Choroid plexus epithelial cell (primary cell): ENCODE results near the gene PHLDA2.

Experiments
- DNase-seq: peaks from one replicate; pipeline ENCODE4 v3.0.0-alpha.2; 2010; ENCODE audit warnings: low read depth
- H3K4me3 ChIP-seq: 2 replicates; pipeline ENCODE4 v1.5.1; 2011; ENCODE audit warnings: low read depth, mild to moderate bottlenecking, control low read depth, low read length, moderate library complexity
- TF ChIP-seq, protein P1 (sequence below): conservative IDR thresholded peaks from 2 replicates; pipeline ENCODE4 v1.5.1; 2011; ENCODE audit warnings: low read depth, mild to moderate bottlenecking, control low read depth, inconsistent platforms, low read length, moderate library complexity

Gene PHLDA2

DNA sequence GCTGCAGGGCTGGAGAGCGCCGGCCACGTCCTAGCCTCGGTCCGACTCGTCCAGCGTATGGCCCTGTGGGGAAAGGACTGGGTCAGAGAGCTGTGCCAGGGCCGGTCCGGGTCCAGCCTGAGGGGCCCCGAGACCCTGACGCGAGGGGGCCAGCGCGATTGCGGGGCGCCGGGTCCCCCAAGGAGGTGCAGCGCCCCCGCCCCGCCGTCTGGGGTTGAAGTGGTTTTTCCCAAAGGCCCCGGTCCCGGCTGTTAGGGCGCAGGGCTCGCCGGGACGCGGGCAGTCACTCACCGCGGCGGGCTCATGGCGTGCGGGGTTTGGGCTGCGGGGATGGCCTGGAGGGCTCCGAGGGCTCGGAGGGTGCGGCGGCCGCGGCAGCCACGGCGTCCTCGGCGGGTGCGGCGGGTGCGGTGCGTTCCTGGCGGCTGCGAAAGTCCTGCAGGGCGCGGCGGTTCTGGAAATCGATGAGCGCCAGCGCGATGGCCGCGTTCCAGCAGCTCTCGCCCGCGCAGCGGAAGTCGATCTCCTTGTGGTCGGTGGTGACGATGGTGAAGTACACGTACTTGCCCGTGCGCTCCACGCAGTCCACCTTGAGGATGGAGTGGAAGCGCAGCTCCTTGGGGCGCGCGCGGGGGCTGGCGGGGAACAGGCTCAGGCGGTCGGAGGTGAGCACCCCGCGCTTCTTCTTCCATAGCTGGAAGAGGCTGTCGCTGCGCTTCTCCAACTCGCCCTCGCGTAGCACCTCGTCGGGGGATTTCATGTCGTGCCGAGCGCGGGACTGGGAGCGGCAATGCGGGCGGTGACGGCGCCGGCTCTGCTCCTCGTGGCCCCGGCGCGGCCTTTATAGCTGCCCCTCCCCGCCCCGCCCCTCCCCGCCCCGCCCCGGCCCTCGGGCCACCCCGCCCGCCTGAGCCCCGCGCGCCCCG, at the start of gene PHLDA2:
PHLDA2 (minus strand) TSS at position 816 of the 926 bp plus-strand sequence; CDS start at position 760, 56 bp downstream.
- peak within 1 kb of the TSS; percentile 81 for H3K4me3 ChIP-seq
- TF ChIP-seq, protein P1, sequence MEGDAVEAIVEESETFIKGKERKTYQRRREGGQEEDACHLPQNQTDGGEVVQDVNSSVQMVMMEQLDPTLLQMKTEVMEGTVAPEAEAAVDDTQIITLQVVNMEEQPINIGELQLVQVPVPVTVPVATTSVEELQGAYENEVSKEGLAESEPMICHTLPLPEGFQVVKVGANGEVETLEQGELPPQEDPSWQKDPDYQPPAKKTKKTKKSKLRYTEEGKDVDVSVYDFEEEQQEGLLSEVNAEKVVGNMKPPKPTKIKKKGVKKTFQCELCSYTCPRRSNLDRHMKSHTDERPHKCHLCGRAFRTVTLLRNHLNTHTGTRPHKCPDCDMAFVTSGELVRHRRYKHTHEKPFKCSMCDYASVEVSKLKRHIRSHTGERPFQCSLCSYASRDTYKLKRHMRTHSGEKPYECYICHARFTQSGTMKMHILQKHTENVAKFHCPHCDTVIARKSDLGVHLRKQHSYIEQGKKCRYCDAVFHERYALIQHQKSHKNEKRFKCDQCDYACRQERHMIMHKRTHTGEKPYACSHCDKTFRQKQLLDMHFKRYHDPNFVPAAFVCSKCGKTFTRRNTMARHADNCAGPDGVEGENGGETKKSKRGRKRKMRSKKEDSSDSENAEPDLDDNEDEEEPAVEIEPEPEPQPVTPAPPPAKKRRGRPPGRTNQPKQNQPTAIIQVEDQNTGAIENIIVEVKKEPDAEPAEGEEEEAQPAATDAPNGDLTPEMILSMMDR, result no peak
- DNase-seq, result peak; percentile 74

DNA sequence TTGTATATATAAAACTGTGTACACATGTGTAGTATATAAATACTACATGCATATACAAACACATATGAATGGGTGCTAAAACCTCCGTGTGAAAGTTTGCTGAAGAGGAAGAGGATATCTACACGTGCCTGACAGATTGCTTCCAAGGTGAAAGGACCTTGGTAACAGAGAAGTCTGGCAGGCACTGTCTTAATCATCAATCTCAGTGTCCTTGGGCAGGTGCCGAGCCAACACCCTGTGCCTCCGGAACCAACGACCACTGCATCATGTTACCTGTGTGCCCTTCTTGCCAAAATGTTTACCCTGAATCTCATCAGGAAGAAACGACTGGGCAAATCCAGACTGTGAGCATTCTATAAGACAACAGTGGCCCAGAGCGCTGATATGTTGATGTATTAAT, 47.9 kb upstream of the PHLDA2 start:
- TF ChIP-seq, protein P1, result no peak
- DNase-seq, result no peak
- H3K4me3 ChIP-seq, result no peak overlapping the region

GRCh38 chr11:2976294-2977063, 47.3 kb upstream of the PHLDA2 start:
- TF ChIP-seq, protein P1, result no peak
- no peak overlapping the region for H3K4me3 ChIP-seq
- no peak for DNase-seq

DNA sequence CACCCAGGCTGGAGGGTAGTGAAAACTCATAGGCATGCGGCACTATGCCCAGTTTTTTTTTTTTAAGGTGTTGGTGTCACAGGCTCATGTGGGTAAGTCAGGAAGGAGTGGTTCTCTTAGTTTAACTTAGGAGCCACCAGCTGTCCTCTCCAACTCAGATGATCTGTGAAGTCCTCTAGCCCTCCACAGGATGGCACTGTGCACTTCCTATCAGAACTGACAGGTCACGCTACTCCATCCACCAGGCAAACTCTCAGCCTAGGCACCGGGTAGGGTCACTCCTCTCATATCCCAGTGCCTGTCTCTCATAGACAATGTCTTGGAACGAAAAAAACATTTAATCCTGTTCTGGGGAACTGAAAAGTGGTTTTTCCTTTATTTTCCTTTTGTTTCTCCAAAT, 46.4 kb upstream of the PHLDA2 start:
- TF ChIP-seq, protein P1, result peak; percentile 74
- peak; percentile 73 for DNase-seq
- H3K4me3 ChIP-seq, result no peak overlapping the region

- H3K4me3 ChIP-seq, result no peak overlapping the region
- TF ChIP-seq, protein P1, result no peak
- DNase-seq, result no peak
Observed at GRCh38 chr11:2974272-2974671, 45.1 kb upstream of the PHLDA2 start.

GRCh38 chr11:2968341-2968900, 39.2 kb upstream of the PHLDA2 start:
- H3K4me3 ChIP-seq, result no peak overlapping the region
- TF ChIP-seq, protein P1, result no peak
- no peak for DNase-seq
